Kidney tubule cell (primary cell): ENCODE results near the gene YIF1A.
"Not testable (repeated sequence)": the region's sequence is repeated elsewhere in the genome, so short reads cannot be mapped to it uniquely, and the experiment has no call there.

Experiments
- DNase-seq: peaks from one replicate; pipeline ENCODE4 v3.0.0-alpha.2; 2018; ENCODE audit warnings: low spot score

YIF1A gene

GRCh38 chr11:66286699-66287098 lies 2.2 kb downstream of the YIF1A start:
- no peak for DNase-seq

- no peak for DNase-seq
These were observed 3.5 kb downstream of the YIF1A start for GRCh38 chr11:66285250-66285947.

GRCh38 chr11:66284526-66285078 lies 4.3 kb downstream of the YIF1A start:
- no peak for DNase-seq

- DNase-seq = no peak
These were observed 5.4 kb downstream of the YIF1A start for GRCh38 chr11:66283461-66284105.

GRCh38 chr11:66282468-66283455 lies 6.2 kb downstream of the YIF1A start:
- DNase-seq = peak; percentile 96

- DNase-seq = no peak
These were observed 7.0 kb downstream of the YIF1A start for GRCh38 chr11:66281776-66282467.

- no peak for DNase-seq
These were observed 7.9 kb downstream of the YIF1A start for GRCh38 chr11:66281001-66281400.

GRCh38 chr11:66280428-66280827 lies 8.5 kb downstream of the YIF1A start:
- no peak for DNase-seq

- no peak for DNase-seq
These were observed 9.7 kb downstream of the YIF1A start for GRCh38 chr11:66279092-66279734.

GRCh38 chr11:66278363-66279091 lies 10.4 kb downstream of the YIF1A start:
- DNase-seq = peak; percentile 23

- peak; percentile 20 for DNase-seq
These were observed 11.2 kb downstream of the YIF1A start, which contains the start of gene CNIH2 for GRCh38 chr11:66277471-66278362. Gene CNIH2 (plus strand): TSS chr11:66278175. CDS start chr11:66278457, 282 bp downstream.

GRCh38 chr11:66277064-66277463 lies 11.9 kb downstream of the YIF1A start:
- DNase-seq = not testable (repeated sequence)

GRCh38 chr11:66276619-66277018 lies 12.3 kb downstream of the YIF1A start:
- DNase-seq = not testable (repeated sequence)

GRCh38 chr11:66275984-66276612 lies 12.8 kb downstream of the YIF1A start:
- DNase-seq = no peak

- DNase-seq = no peak
These were observed 13.5 kb downstream of the YIF1A start for GRCh38 chr11:66275396-66275795.

GRCh38 chr11:66274219-66274618 lies 14.7 kb downstream of the YIF1A start:
- no peak for DNase-seq

- no peak for DNase-seq
These were observed 16.3 kb downstream of the YIF1A start for GRCh38 chr11:66272596-66272995.

- no peak for DNase-seq
These were observed 17.1 kb downstream of the YIF1A start for GRCh38 chr11:66271816-66272215.
